ENCODE data around the gene IL3. TPM values are rescaled to one million over a fixed set of nuclear protein-coding genes. Genes with fewer than 3 reads are reported as not detected.

IL3 gene
- total RNA-seq, 1 experiment from 2014 or later: not detected

DNA sequence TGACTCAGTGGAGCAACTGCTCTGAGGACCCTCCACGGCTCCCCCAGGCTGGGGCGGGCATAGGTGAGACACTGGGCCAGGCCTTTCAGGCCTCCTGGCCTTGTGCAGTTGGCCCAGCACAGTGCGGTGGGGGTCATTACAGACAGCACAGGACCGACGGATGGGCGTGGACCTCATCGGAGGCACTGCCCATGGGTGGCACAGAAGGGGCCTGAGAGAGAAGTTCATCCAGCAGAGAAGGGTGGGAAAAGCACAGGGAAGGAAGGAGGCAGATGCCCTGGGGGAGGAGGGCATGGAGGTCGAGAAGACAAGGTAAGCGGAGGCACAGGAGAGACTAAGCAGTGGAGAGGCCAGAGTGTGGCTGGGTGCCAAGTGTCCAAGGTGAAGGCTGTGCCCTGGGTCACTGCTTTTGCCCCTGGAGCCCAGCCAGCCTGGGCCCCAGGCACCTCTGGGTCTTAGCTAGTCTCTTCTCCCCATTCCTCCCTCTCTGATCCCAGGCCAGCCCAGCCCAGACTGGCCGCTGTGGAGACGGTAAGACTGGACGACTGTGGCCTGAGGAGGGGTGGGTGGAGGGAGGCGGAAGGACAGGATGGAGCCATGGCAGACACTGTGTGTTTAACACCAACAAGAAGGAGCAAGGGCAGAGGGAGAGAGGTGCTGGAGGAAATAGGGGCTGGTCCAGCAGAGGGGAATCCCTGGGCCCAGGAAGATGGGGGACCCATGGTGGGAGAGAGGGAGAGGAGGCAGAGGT is 5.7 kb downstream of the IL3 start:
- Mint-ChIP-seq H3K4me3 (ENCODE audit: unreplicated experiment) (no peak overlapping the region), H3K9me3 (ENCODE audit: unreplicated experiment) (no peaks in the 10 kb centered on the region), H3K4me1 (ENCODE audit: low read depth, unreplicated experiment) (no peaks in the 10 kb centered on the region), H3K36me3 (ENCODE audit: insufficient read depth, unreplicated experiment) (no peaks in the 10 kb centered on the region), H3K27me3 (ENCODE audit: insufficient read depth, unreplicated experiment) (no peaks in the 10 kb centered on the region), H3K27ac (ENCODE audit: unreplicated experiment) (no peak overlapping the region)
- no peak for DNase-seq
- Histone ChIP-seq H3K9me3 (no peaks in the 10 kb centered on the region), H3K36me3 (ENCODE audit: control insufficient read depth, insufficient read depth, low read length) (no peaks in the 10 kb centered on the region), H3K27me3 (replicated peaks; ENCODE audit: control insufficient read depth, insufficient read depth, low read length) (no peaks in the 10 kb centered on the region), H3K4me3 (ENCODE audit: low read depth, low read length) (no peak overlapping the region), H3K4me1 (no peaks in the 10 kb centered on the region)
- BruUV-seq (replicated peaks): no TSS peak
- POLR2A ChIA-PET: no interaction called here
- intact Hi-C loops (cut with micrococcal nuclease; ENCODE audit: unreplicated experiment): loop anchor here (1.0 to 2.0 kb wide), 2 partner anchors 68 to 115 kb away; no protein-coding TSS in a partner anchor
- CTCF ChIA-PET: no interaction called here
- TF ChIP-seq CTCF (IDR thresholded peaks at IDR 0.05; ENCODE audit: insufficient read depth in 1 of 2, low read depth in 1 of 2, low read length in 1 of 2, severe bottlenecking in 1 of 2, unreplicated experiment in 1 of 2): no peak

DNA sequence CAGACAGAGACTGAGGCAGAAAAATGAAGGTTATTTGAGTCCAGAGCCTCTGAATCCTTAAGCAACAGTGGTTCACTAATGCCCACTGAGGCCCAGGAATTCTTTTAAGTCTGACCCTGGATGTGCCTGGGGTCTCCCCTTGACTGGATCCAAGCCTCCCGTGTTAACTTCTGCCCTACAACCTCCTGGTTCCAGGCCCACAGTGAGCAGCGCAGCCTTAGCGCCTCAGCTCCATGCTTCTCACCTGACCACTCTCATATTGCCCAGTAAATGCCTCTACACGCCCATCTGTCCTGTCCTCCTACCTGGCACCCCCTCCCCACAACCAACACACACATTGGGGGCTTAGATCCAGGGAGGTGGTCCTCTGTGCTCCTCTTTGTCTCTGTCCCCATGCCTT is 6.4 kb downstream of the IL3 start:
- CTCF ChIA-PET: no interaction called here
- no TSS peak for BruUV-seq (replicated peaks)
- Mint-ChIP-seq H3K36me3 (ENCODE audit: insufficient read depth, unreplicated experiment) (no peaks in the 10 kb centered on the region), H3K4me1 (ENCODE audit: low read depth, unreplicated experiment) (no peaks in the 10 kb centered on the region), H3K4me3 (ENCODE audit: unreplicated experiment) (no peak overlapping the region), H3K9me3 (ENCODE audit: unreplicated experiment) (no peaks in the 10 kb centered on the region), H3K27ac (ENCODE audit: unreplicated experiment) (no peak overlapping the region), H3K27me3 (ENCODE audit: insufficient read depth, unreplicated experiment) (no peaks in the 10 kb centered on the region)
- Histone ChIP-seq H3K4me3 (ENCODE audit: low read depth, low read length) (no peak overlapping the region), H3K36me3 (ENCODE audit: control insufficient read depth, insufficient read depth, low read length) (no peaks in the 10 kb centered on the region), H3K27me3 (replicated peaks; ENCODE audit: control insufficient read depth, insufficient read depth, low read length) (no peaks in the 10 kb centered on the region), H3K9me3 (no peaks in the 10 kb centered on the region), H3K4me1 (no peaks in the 10 kb centered on the region)
- TF ChIP-seq CTCF (IDR thresholded peaks at IDR 0.05; ENCODE audit: insufficient read depth in 1 of 2, low read depth in 1 of 2, low read length in 1 of 2, severe bottlenecking in 1 of 2, unreplicated experiment in 1 of 2): no peak
- intact Hi-C loops (cut with micrococcal nuclease; ENCODE audit: unreplicated experiment): no loop called here
- POLR2A ChIA-PET: no interaction called here
- no peak for DNase-seq

DNA sequence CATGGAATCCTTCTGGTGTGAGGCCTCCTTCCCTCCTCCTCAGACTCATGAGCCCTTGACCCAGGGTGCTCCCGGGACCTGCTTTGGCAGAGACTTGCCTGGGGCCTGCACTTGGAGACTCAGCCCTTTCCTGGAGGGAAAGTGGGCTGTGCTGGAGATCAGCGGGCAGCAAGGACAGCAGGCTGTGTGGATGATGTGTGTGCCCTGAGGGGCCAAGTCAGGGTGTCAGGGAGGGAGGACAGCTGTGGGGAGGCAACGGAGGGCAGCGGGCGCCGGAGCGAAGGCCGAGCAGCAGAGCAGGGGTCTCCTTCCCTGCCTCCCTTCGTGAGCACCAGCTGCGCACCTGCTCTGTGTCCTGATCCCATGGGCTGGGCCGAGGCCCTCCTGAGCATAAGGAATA is 7.0 kb downstream of the IL3 start:
- POLR2A ChIA-PET: no interaction called here
- Mint-ChIP-seq H3K4me3 (ENCODE audit: unreplicated experiment) (no peak overlapping the region), H3K4me1 (ENCODE audit: low read depth, unreplicated experiment) (no peaks in the 10 kb centered on the region), H3K9me3 (ENCODE audit: unreplicated experiment) (no peaks in the 10 kb centered on the region), H3K36me3 (ENCODE audit: insufficient read depth, unreplicated experiment) (no peaks in the 10 kb centered on the region), H3K27me3 (ENCODE audit: insufficient read depth, unreplicated experiment) (no peaks in the 10 kb centered on the region), H3K27ac (ENCODE audit: unreplicated experiment) (no peak overlapping the region)
- no peak for DNase-seq
- Histone ChIP-seq H3K27me3 (replicated peaks; ENCODE audit: control insufficient read depth, insufficient read depth, low read length) (no peaks in the 10 kb centered on the region), H3K4me3 (ENCODE audit: low read depth, low read length) (no peak overlapping the region), H3K4me1 (no peaks in the 10 kb centered on the region), H3K9me3 (no peaks in the 10 kb centered on the region), H3K36me3 (ENCODE audit: control insufficient read depth, insufficient read depth, low read length) (no peaks in the 10 kb centered on the region)
- no peak for TF ChIP-seq CTCF (IDR thresholded peaks at IDR 0.05; ENCODE audit: insufficient read depth in 1 of 2, low read depth in 1 of 2, low read length in 1 of 2, severe bottlenecking in 1 of 2, unreplicated experiment in 1 of 2)
- no TSS peak for BruUV-seq (replicated peaks)
- intact Hi-C loops (cut with micrococcal nuclease; ENCODE audit: unreplicated experiment): no loop called here
- CTCF ChIA-PET: no interaction called here
